PC-9 (cell line): ENCODE data around the gene TMEM59L.

Experiments
- CTCF ChIP-seq: fragments of 200-600 bp; sonication (generic); conservative IDR thresholded peaks from 2 replicates; pipeline ENCODE4 v1.6.1; 2017; ENCODE audit warnings: mixed run types, antibody characterized with exemption, mild to moderate bottlenecking, moderate library complexity
- EZH2 ChIP-seq: fragments of 200-600 bp; sonication (generic); IDR thresholded peaks from 2 replicates; pipeline ENCODE4 v1.8.0; 2017; ENCODE audit warnings: antibody characterized with exemption, low read depth

GRCh38 chr19:18637673-18638630 is 25.3 kb downstream of the TMEM59L start:
- TF ChIP-seq CTCF (no peak), EZH2 (no peak)
